Activated T-helper 17 cell treated with anti-CD3 and anti-CD28 coated beads, Interleukin-2, amount 50 U/mL, for 72 hours (primary cell): Measurements from ENCODE around the gene FANCD2. TPM values are rescaled to one million over a fixed set of nuclear protein-coding genes. Genes with fewer than 3 reads are reported as not detected.
"Not testable (repeated sequence)": the region's sequence is repeated elsewhere in the genome, so short reads cannot be mapped to it uniquely, and the experiment has no call there.

Experiments used
- ATAC-seq: fragments of 150-1000 bp; cut with Tn5 transposase; replicated peaks from 2 replicates; pipeline ENCODE4 v1.10.0; 2021; ENCODE audit warnings: mild to moderate bottlenecking, moderate library complexity
- H3K27ac Mint-ChIP-seq: one replicate; pipeline ENCODE4 v1.8.0; 2022; ENCODE audit warnings: mixed read lengths
- H3K27me3 Mint-ChIP-seq: one replicate; pipeline ENCODE4 v1.8.0; 2022; ENCODE audit warnings: mixed read lengths
- H3K36me3 Mint-ChIP-seq: one replicate; pipeline ENCODE4 v1.8.0; 2022; ENCODE audit warnings: low read depth, mild to moderate bottlenecking, mixed read lengths
- H3K4me1 Mint-ChIP-seq: one replicate; pipeline ENCODE4 v1.8.0; 2022; ENCODE audit warnings: mixed read lengths
- H3K4me3 Mint-ChIP-seq: one replicate; pipeline ENCODE4 v1.8.0; 2022; ENCODE audit warnings: mild to moderate bottlenecking, mixed read lengths
- H3K9me3 Mint-ChIP-seq: one replicate; pipeline ENCODE4 v1.8.0; 2022; ENCODE audit warnings: mixed read lengths
- total RNA-seq, 2 donors: library from RNA; stranded (reverse); gene quantifications; one replicate each; pipeline ENCODE4 v1.2.3, GENCODE V29; 2022

The FANCD2 gene
- total RNA-seq, 2 donors from 2014 or later = 59.0 to 74.0 TPM

DNA sequence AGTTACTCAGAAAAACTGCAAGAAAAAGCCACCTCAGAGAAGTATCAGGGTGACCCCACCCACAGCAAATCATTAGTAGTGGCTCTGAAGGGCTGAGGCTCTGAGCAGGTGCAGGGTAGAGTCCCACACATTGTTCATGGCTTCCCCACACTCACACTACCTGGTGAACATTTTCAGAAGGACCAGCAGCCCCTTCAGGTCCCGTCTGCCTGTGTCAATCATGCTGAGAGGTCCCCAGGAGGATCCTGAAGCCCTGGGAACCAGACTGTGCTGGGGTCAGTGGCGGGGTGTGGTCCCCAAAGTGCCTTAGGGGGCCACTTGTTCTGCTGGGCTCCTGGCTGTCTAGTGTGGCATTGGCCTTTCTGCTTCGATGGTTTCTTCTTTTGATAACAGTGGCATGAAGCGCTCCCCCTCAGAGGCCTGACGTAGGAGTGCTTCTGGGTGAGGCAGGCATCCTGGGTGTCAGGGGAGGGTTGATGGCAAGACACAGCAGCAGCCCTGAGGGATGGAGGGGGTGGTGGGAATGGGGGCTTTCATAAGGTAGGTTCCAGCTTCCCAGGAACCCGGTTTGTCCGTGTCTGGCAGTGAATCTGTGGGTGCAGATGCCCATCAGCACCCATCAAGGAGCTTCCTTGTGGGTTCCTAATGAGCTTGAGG is 19.0 kb upstream of the FANCD2 start:
- no peak overlapping the region for H3K4me3 Mint-ChIP-seq
- H3K9me3 Mint-ChIP-seq = no peaks in the 10 kb centered on the region
- ATAC-seq = no peak
- peaks cover 7% of the 10 kb centered on the region for H3K36me3 Mint-ChIP-seq
- H3K27me3 Mint-ChIP-seq = peaks cover 3% of the 10 kb centered on the region
- peaks cover 5% of the 10 kb centered on the region for H3K4me1 Mint-ChIP-seq
- H3K27ac Mint-ChIP-seq = no peak overlapping the region

DNA sequence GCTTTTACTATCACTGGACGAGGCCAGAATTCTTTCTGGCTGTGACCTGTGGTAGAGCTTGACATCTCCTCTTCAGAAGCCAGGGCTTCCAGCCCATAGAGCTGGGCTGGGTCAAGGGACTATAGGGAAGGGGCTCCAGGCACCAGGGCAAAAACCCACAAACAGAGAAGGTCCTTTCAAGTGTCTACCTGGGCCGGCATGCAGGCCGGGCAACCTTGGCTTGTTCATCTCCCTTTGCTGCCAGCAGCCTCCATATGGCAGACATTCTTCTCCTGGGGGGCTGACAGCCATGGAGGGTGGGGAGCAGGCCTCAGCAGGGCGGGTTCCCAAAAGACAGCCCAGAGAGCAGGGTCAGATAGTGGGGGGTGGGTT is 18.0 kb upstream of the FANCD2 start:
- not testable (repeated sequence) for ATAC-seq, H3K9me3 Mint-ChIP-seq, H3K27ac Mint-ChIP-seq, H3K4me1 Mint-ChIP-seq, H3K27me3 Mint-ChIP-seq, H3K36me3 Mint-ChIP-seq
- peak overlapping the region; percentile 57 for H3K4me3 Mint-ChIP-seq

- H3K27me3 Mint-ChIP-seq = peaks cover 3% of the 10 kb centered on the region
- H3K27ac Mint-ChIP-seq = no peak overlapping the region
- peak overlapping the region; percentile 57 for H3K4me3 Mint-ChIP-seq
- peaks cover 5% of the 10 kb centered on the region for H3K4me1 Mint-ChIP-seq
- peak; percentile 75 for ATAC-seq
- H3K36me3 Mint-ChIP-seq = no peaks in the 10 kb centered on the region
- no peaks in the 10 kb centered on the region for H3K9me3 Mint-ChIP-seq
These were observed 17.5 kb upstream of the FANCD2 start for GRCh38 chr3:10008588-10009344.

- peaks cover 5% of the 10 kb centered on the region for H3K36me3 Mint-ChIP-seq
- no peak for ATAC-seq
- H3K27me3 Mint-ChIP-seq = peaks cover 3% of the 10 kb centered on the region
- no peak overlapping the region for H3K27ac Mint-ChIP-seq
- H3K9me3 Mint-ChIP-seq = no peaks in the 10 kb centered on the region
- H3K4me1 Mint-ChIP-seq = peaks cover 5% of the 10 kb centered on the region
- H3K4me3 Mint-ChIP-seq = peak overlapping the region; percentile 57
These were observed 15.8 kb upstream of the FANCD2 start for GRCh38 chr3:10010421-10010877.

DNA sequence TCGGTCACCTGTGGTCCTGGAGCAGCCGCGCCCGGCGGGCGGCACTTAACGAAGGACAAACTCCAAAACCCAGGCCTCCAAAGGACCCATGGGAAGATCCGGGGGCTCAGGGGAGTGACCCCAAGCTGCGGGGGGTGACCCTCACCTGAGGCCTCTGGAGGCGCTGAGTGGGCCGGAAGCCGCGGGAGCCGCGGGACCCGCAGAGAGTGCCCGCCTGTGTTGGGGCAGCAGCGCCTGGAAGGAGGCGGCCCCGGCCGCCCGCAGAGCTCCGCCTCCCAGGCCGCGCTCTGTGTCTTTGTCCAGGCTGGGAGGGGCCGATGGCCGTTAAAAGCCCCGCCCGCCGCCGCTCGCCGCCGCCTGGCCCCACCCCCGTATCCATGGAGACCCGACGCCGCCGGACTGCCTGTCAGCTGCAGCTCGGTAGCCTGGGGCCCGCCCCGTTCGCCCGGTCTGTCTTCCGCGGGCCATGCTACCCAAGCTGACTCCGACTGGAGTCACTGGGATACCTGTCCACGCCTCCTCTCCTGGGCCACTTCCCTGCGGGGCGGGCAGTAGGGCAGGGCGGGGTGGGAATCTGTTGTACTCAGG is 15.3 kb upstream of the FANCD2 start:
- H3K4me3 Mint-ChIP-seq = peak overlapping the region; percentile 57
- H3K27ac Mint-ChIP-seq = no peak overlapping the region
- peaks cover 3% of the 10 kb centered on the region for H3K27me3 Mint-ChIP-seq
- no peaks in the 10 kb centered on the region for H3K9me3 Mint-ChIP-seq
- peak; percentile 93 for ATAC-seq
- peaks cover 5% of the 10 kb centered on the region for H3K36me3 Mint-ChIP-seq
- H3K4me1 Mint-ChIP-seq = peaks cover 5% of the 10 kb centered on the region

DNA sequence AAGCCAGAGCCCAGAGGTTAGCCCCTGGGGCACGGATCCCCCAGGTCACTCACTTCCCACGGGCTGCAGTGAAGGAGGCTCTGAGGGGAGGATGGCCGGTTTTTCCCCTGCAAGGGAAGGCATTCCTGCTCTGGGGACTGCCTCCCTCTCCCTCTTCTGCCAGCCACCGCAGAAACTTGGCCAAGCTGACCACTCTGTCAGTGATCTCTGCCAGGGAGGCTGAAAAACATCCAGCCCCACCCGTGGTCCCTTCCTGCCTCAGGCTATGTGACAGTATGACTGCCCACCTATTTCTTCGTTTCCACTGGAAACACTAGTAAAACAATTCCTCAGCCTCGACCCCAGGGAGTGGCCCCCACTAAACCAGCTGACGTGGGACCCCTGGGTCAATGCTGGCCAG is 14.6 kb upstream of the FANCD2 start:
- ATAC-seq = no peak
- H3K27me3 Mint-ChIP-seq = peaks cover 3% of the 10 kb centered on the region
- peaks cover 5% of the 10 kb centered on the region for H3K4me1 Mint-ChIP-seq
- H3K4me3 Mint-ChIP-seq = peak overlapping the region; percentile 57
- H3K27ac Mint-ChIP-seq = no peak overlapping the region
- H3K36me3 Mint-ChIP-seq = peaks cover 5% of the 10 kb centered on the region
- no peaks in the 10 kb centered on the region for H3K9me3 Mint-ChIP-seq

GRCh38 chr3:10012106-10012505 is 14.1 kb upstream of the FANCD2 start:
- H3K4me3 Mint-ChIP-seq = peak overlapping the region; percentile 57
- peaks cover 6% of the 10 kb centered on the region for H3K36me3 Mint-ChIP-seq
- no peaks in the 10 kb centered on the region for H3K9me3 Mint-ChIP-seq
- H3K4me1 Mint-ChIP-seq = peaks cover 5% of the 10 kb centered on the region
- ATAC-seq = no peak
- H3K27ac Mint-ChIP-seq = no peak overlapping the region
- peaks cover 3% of the 10 kb centered on the region for H3K27me3 Mint-ChIP-seq

GRCh38 chr3:10015461-10015904 is 10.8 kb upstream of the FANCD2 start:
- H3K9me3 Mint-ChIP-seq = no peaks in the 10 kb centered on the region
- peaks cover under 1% of the 10 kb centered on the region for H3K27me3 Mint-ChIP-seq
- H3K4me3 Mint-ChIP-seq = no peak overlapping the region
- peaks cover 40% of the 10 kb centered on the region for H3K36me3 Mint-ChIP-seq
- no peak overlapping the region for H3K27ac Mint-ChIP-seq
- peaks cover 10% of the 10 kb centered on the region for H3K4me1 Mint-ChIP-seq
- ATAC-seq = no peak

GRCh38 chr3:10017636-10018292 is 8.5 kb upstream of the FANCD2 start:
- Mint-ChIP-seq H3K4me1 (peaks cover 9% of the 10 kb centered on the region), H3K9me3 (no peaks in the 10 kb centered on the region), H3K27me3 (no peaks in the 10 kb centered on the region), H3K4me3 (peak overlapping the region; percentile 10), H3K36me3 (peaks cover 63% of the 10 kb centered on the region), H3K27ac (no peak overlapping the region)
- ATAC-seq = peak; percentile 98

GRCh38 chr3:10018806-10019205 is 7.4 kb upstream of the FANCD2 start:
- H3K4me3 Mint-ChIP-seq, H3K27ac Mint-ChIP-seq, ATAC-seq, H3K27me3 Mint-ChIP-seq, H3K4me1 Mint-ChIP-seq, H3K9me3 Mint-ChIP-seq: not testable (repeated sequence)
- peaks cover 73% of the 10 kb centered on the region for H3K36me3 Mint-ChIP-seq

DNA sequence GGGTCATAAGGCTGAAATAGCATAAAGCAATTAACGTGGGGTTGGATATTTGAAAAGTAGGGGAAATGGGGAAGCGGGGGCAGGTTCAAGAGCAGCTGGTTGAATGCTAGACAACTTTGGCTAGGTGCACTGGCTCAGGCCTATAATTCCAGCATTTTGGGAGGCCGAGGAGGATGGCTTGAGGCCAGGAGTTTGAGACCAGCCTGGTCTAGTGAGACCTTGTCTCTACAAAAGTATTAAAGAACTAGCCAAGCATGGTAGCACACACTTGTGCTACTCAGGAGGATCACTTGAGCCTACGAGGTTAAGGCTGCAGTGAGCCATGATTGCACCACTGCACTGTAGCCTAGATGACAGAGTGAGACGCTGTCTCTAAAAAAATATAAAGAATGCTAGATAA is 6.9 kb upstream of the FANCD2 start:
- H3K4me3 Mint-ChIP-seq = no peak overlapping the region
- no peaks in the 10 kb centered on the region for H3K9me3 Mint-ChIP-seq
- ATAC-seq = no peak
- H3K27me3 Mint-ChIP-seq = no peaks in the 10 kb centered on the region
- peaks cover 9% of the 10 kb centered on the region for H3K4me1 Mint-ChIP-seq
- H3K36me3 Mint-ChIP-seq = peaks cover 77% of the 10 kb centered on the region
- H3K27ac Mint-ChIP-seq = no peak overlapping the region

GRCh38 chr3:10021856-10022775 is 4.1 kb upstream of the FANCD2 start:
- H3K27me3 Mint-ChIP-seq = no peaks in the 10 kb centered on the region
- H3K27ac Mint-ChIP-seq = no peak overlapping the region
- H3K4me1 Mint-ChIP-seq = peaks cover 10% of the 10 kb centered on the region
- no peak for ATAC-seq
- H3K36me3 Mint-ChIP-seq = peaks cover 81% of the 10 kb centered on the region
- no peak overlapping the region for H3K4me3 Mint-ChIP-seq
- H3K9me3 Mint-ChIP-seq = no peaks in the 10 kb centered on the region

GRCh38 chr3:10023587-10024310 is 2.5 kb upstream of the FANCD2 start:
- no peaks in the 10 kb centered on the region for H3K27me3 Mint-ChIP-seq
- H3K4me3 Mint-ChIP-seq = no peak overlapping the region
- H3K9me3 Mint-ChIP-seq = no peaks in the 10 kb centered on the region
- no peak for ATAC-seq
- peaks cover 73% of the 10 kb centered on the region for H3K36me3 Mint-ChIP-seq
- peaks cover 10% of the 10 kb centered on the region for H3K4me1 Mint-ChIP-seq
- H3K27ac Mint-ChIP-seq = no peak overlapping the region
